Mesenchymal stem cell (in vitro differentiated cells and primary cell): ENCODE results near the gene SLC2A6.

Source experiments
- DNase-seq: peaks from one replicate; pipeline ENCODE4 v3.0.0-alpha.2; 2013
- H2AFZ ChIP-seq: one replicate; pipeline ENCODE4 v1.6.1; 2013; ENCODE audit warnings: low read depth, mild to moderate bottlenecking, control low read depth, inconsistent platforms, low read length, moderate library complexity
- H2AK5ac ChIP-seq: 2 replicates; pipeline ENCODE4 v1.6.1; 2013; ENCODE audit warnings: low read length, moderate library complexity, mild to moderate bottlenecking, inconsistent platforms; ENCODE audit not compliant: severe bottlenecking
- H2BK120ac ChIP-seq: one replicate; pipeline ENCODE4 v1.6.1; 2013; ENCODE audit warnings: low read depth, mild to moderate bottlenecking, inconsistent platforms, low read length, moderate library complexity
- H2BK12ac ChIP-seq, 2 experiments: one replicate each; pipeline ENCODE4 v1.6.1; 2013; ENCODE audit warnings: inconsistent platforms in 2 of 2, low read length in 2 of 2, mild to moderate bottlenecking in 2 of 2, moderate library complexity in 2 of 2, control low read depth in 1 of 2
- H2BK15ac ChIP-seq: one replicate; pipeline ENCODE4 v1.6.1; 2013; ENCODE audit warnings: mild to moderate bottlenecking, low read depth, inconsistent platforms; ENCODE audit not compliant: poor library complexity, severe bottlenecking
- H2BK5ac ChIP-seq: 2 replicates; pipeline ENCODE4 v1.6.1; 2013; ENCODE audit warnings: low read depth, mild to moderate bottlenecking, low read length, control low read depth, inconsistent platforms; ENCODE audit not compliant: poor library complexity, severe bottlenecking
- H3K14ac ChIP-seq, 2 experiments: one replicate each; pipeline ENCODE4 v1.6.1; 2013; ENCODE audit warnings: inconsistent platforms in 2 of 2, low read length in 2 of 2, control low read depth in 1 of 2, mild to moderate bottlenecking in 1 of 2, moderate library complexity in 1 of 2
- H3K18ac ChIP-seq, 2 experiments: one replicate each; pipeline ENCODE4 v1.6.1; 2013; ENCODE audit warnings: inconsistent platforms in 2 of 2, low read length in 2 of 2, control low read depth in 1 of 2, low read depth in 1 of 2, mild to moderate bottlenecking in 1 of 2
- H3K23ac ChIP-seq, 2 experiments: one replicate each; pipeline ENCODE4 v1.6.1; 2013; ENCODE audit warnings: inconsistent platforms in 2 of 2, low read length in 2 of 2, mild to moderate bottlenecking in 2 of 2, moderate library complexity in 2 of 2, control low read depth in 1 of 2
- H3K27ac ChIP-seq: 2 replicates; pipeline ENCODE4 v1.5.1; 2013; ENCODE audit warnings: mild to moderate bottlenecking, moderate library complexity, low read length, control low read depth, inconsistent platforms; ENCODE audit not compliant: poor library complexity, severe bottlenecking
- H3K27me3 ChIP-seq, 2 experiments: 2 replicates each; pipeline versions ENCODE4 v1.6.1 to v1.7.0; 2013; ENCODE audit warnings: low read length in 2 of 2, mild to moderate bottlenecking in 2 of 2, moderate library complexity in 2 of 2, control low read depth in 1 of 2, inconsistent platforms in 1 of 2; ENCODE audit not compliant: control insufficient read depth in 1 of 2, insufficient read depth in 1 of 2
- H3K36me3 ChIP-seq, 2 experiments: 2 replicates each; pipeline versions ENCODE4 v1.6.1 to v1.7.0; 2013; ENCODE audit warnings: low read length in 2 of 2, control low read depth in 1 of 2, inconsistent platforms in 1 of 2, low read depth in 1 of 2, mild to moderate bottlenecking in 1 of 2; ENCODE audit not compliant: insufficient read depth in 2 of 2, control insufficient read depth in 1 of 2
- H3K4ac ChIP-seq, 2 experiments: one replicate each; pipeline ENCODE4 v1.6.1; 2013; ENCODE audit warnings: inconsistent platforms in 2 of 2, low read length in 2 of 2, mild to moderate bottlenecking in 2 of 2, moderate library complexity in 2 of 2, control low read depth in 1 of 2, low read depth in 1 of 2
- H3K4me1 ChIP-seq: 2 replicates; pipeline ENCODE4 v1.6.1; 2013; ENCODE audit warnings: low read depth, low read length, control low read depth; ENCODE audit not compliant: control insufficient read depth, insufficient read depth
- H3K4me2 ChIP-seq: 2 replicates; pipeline ENCODE4 v1.6.1; 2013; ENCODE audit warnings: low read length, mild to moderate bottlenecking, inconsistent platforms; ENCODE audit not compliant: poor library complexity, severe bottlenecking
- H3K4me3 ChIP-seq, 2 experiments: 2 replicates each; pipeline versions ENCODE4 v1.5.1 to v1.7.0; 2013; ENCODE audit warnings: low read length in 2 of 2, mild to moderate bottlenecking in 2 of 2, control low read depth in 1 of 2, low read depth in 1 of 2; ENCODE audit not compliant: insufficient read depth in 1 of 2
- H3K79me1 ChIP-seq: replicated peaks from 2 replicates; pipeline ENCODE4 v1.6.1; 2013; ENCODE audit warnings: mild to moderate bottlenecking, control low read depth, low read length, inconsistent platforms; ENCODE audit not compliant: poor library complexity, severe bottlenecking
- H3K9ac ChIP-seq: 2 replicates; pipeline ENCODE4 v1.7.0; 2013; ENCODE audit warnings: mild to moderate bottlenecking, low read length, moderate library complexity
- H3K9me3 ChIP-seq: 2 replicates; pipeline ENCODE4 v1.7.0; 2013; ENCODE audit warnings: mild to moderate bottlenecking, low read length; ENCODE audit not compliant: control insufficient read depth
- H4K8ac ChIP-seq: one replicate; pipeline ENCODE4 v1.6.1; 2013; ENCODE audit warnings: inconsistent platforms, mild to moderate bottlenecking, low read length, moderate library complexity
- H4K91ac ChIP-seq: one replicate; pipeline ENCODE4 v1.6.1; 2013; ENCODE audit warnings: mild to moderate bottlenecking, low read length, inconsistent platforms
- WGBS: methylation state at CpG from one replicate; pipeline ENCODE4 v1.1.7; 2013; ENCODE audit warnings: mixed read lengths; 5-methylcytosine and 5-hydroxymethylcytosine counted together

Gene SLC2A6

GRCh38 chr9:133517711-133518110, 38.8 kb upstream of the SLC2A6 start:
- H3K27ac ChIP-seq, result no peak overlapping the region
- H3K27me3 ChIP-seq, result peaks cover 42 to 65% of the 10 kb centered on the region in 2 experiments
- no peaks in the 10 kb centered on the region for H3K79me1 ChIP-seq
- no peak overlapping the region for H2BK12ac ChIP-seq
- WGBS, result 80% methylated on average over 8 of the region's 8 CpGs
- no peak overlapping the region for H2AFZ ChIP-seq
- no peak overlapping the region for H3K18ac ChIP-seq
- H2BK15ac ChIP-seq, result no peak overlapping the region
- no peak overlapping the region for H3K9ac ChIP-seq
- H3K36me3 ChIP-seq, result no peaks in the 10 kb centered on the region
- no peak overlapping the region for H4K8ac ChIP-seq
- H3K14ac ChIP-seq, result peak overlapping the region in 1 of 2 experiments; percentile 81
- H3K4me3 ChIP-seq, result no peak overlapping the region
- no peak overlapping the region for H3K4me2 ChIP-seq
- H4K91ac ChIP-seq, result no peak overlapping the region
- no peak overlapping the region for H2BK120ac ChIP-seq
- H2BK5ac ChIP-seq, result no peak overlapping the region
- DNase-seq, result no peak
- no peak overlapping the region for H3K23ac ChIP-seq
- no peak overlapping the region for H2AK5ac ChIP-seq
- H3K4ac ChIP-seq, result no peak overlapping the region
- H3K4me1 ChIP-seq, result peaks cover 2% of the 10 kb centered on the region
- no peaks in the 10 kb centered on the region for H3K9me3 ChIP-seq

- Histone ChIP-seq H2BK120ac (no peak overlapping the region), H3K4me2 (no peak overlapping the region), H4K91ac (no peak overlapping the region), H3K18ac (no peak overlapping the region), H4K8ac (no peak overlapping the region), H3K9me3 (no peaks in the 10 kb centered on the region), H3K9ac (no peak overlapping the region), H3K14ac (no peak overlapping the region), H2AK5ac (no peak overlapping the region), H2AFZ (no peak overlapping the region), H2BK12ac (no peak overlapping the region), H3K79me1 (no peaks in the 10 kb centered on the region), H3K36me3 (no peaks in the 10 kb centered on the region), H2BK15ac (no peak overlapping the region), H2BK5ac (no peak overlapping the region), H3K4ac (no peak overlapping the region), H3K4me3 (no peak overlapping the region), H3K27me3 (peaks cover 40 to 62% of the 10 kb centered on the region in 2 experiments), H3K27ac (no peak overlapping the region), H3K23ac (no peak overlapping the region), H3K4me1 (peaks cover 4% of the 10 kb centered on the region)
- DNase-seq, result no peak
- WGBS, result 83% methylated on average over 9 of the region's 9 CpGs
Observed at GRCh38 chr9:133516961-133517350, 38.1 kb upstream of the SLC2A6 start.

DNA sequence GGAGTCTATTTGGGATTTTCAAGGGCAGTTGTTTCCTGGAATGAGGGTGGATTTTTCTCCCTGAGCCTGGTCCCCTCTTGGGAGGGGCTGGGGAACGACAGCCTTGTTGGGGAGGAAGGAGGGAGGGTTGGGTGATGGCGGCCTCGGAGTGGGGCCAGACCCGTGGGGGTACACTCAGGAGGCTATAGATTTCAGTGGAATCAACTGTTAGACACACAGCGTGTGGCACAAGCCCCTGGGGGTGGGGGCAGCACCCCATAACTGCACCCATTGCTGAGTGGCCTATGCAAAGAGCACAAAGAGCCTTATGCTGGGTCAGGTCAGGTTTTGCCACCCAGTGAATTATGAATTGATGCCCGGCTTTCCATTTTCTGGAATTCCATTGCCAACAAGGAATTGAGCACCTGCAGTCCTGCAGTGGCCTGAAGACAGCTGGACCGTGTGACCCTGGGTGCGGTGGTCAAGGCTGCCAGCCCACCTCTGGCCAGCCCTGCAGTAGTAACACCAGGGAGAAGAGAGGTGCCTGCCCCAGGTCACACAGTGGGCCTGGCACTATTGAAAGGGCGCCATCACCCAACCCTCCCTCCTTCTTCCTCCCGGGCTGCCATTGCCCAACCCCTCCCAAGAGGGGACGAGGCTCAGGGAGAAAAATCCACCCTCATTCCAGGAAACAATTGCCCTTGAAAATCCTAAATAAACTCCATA, 37.5 kb upstream of the SLC2A6 start:
- peaks cover 35 to 60% of the 10 kb centered on the region in 2 experiments for H3K27me3 ChIP-seq
- no peak overlapping the region for H3K18ac ChIP-seq
- H3K27ac ChIP-seq, result no peak overlapping the region
- no peak overlapping the region for H2BK120ac ChIP-seq
- no peak overlapping the region for H2AK5ac ChIP-seq
- H2AFZ ChIP-seq, result no peak overlapping the region
- H3K4me3 ChIP-seq, result no peak overlapping the region
- WGBS, result 90% methylated on average over 11 of the region's 11 CpGs
- no peak overlapping the region for H3K14ac ChIP-seq
- H3K9ac ChIP-seq, result no peak overlapping the region
- no peak overlapping the region for H2BK12ac ChIP-seq
- no peak overlapping the region for H3K23ac ChIP-seq
- DNase-seq, result no peak
- no peak overlapping the region for H2BK5ac ChIP-seq
- no peak overlapping the region for H3K4ac ChIP-seq
- peaks cover 4% of the 10 kb centered on the region for H3K4me1 ChIP-seq
- no peaks in the 10 kb centered on the region for H3K36me3 ChIP-seq
- H4K91ac ChIP-seq, result no peak overlapping the region
- H4K8ac ChIP-seq, result no peak overlapping the region
- H3K4me2 ChIP-seq, result no peak overlapping the region
- no peaks in the 10 kb centered on the region for H3K9me3 ChIP-seq
- no peak overlapping the region for H2BK15ac ChIP-seq
- H3K79me1 ChIP-seq, result no peaks in the 10 kb centered on the region

DNA sequence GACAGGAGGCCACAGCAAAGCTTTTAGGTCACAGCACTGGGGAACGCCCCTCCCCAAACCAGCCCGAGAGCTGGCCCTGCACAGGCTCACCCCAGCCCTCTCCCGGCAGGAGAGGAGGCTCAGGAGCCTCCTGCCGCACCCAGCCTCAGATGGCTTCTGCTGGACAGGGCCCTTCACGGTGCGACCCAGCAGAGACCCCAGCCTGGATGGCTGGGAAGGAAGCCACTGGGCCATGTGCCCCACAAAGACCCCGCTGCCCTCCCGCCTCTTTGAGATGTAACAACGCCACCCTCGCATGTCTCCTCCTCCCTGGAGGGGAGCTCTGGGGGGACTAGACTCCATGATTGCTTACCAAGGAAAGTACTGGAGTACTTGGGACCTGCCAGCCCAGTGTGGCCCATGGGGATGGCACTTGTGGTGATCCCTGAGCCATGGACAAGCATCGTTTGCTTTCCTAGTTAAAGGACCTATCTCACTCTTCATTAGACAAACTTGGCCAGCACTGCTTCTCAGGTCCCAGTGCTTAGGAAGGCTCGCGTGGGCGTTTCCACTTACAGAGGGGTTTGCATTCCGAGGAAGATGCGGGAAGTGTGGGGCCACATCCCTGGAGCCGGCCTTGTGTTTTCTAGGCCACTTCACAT, 36.8 kb upstream of the SLC2A6 start:
- H3K27ac ChIP-seq, result no peak overlapping the region
- no peak overlapping the region for H4K8ac ChIP-seq
- no peak overlapping the region for H3K4me2 ChIP-seq
- no peak overlapping the region for H3K14ac ChIP-seq
- H2AK5ac ChIP-seq, result no peak overlapping the region
- no peak overlapping the region for H3K4me3 ChIP-seq
- H2AFZ ChIP-seq, result no peak overlapping the region
- no peak overlapping the region for H2BK12ac ChIP-seq
- no peak overlapping the region for H3K9ac ChIP-seq
- H2BK120ac ChIP-seq, result no peak overlapping the region
- no peaks in the 10 kb centered on the region for H3K79me1 ChIP-seq
- DNase-seq, result no peak
- H3K23ac ChIP-seq, result no peak overlapping the region
- H3K36me3 ChIP-seq, result no peaks in the 10 kb centered on the region
- peaks cover 2% of the 10 kb centered on the region for H3K4me1 ChIP-seq
- H3K4ac ChIP-seq, result no peak overlapping the region
- WGBS, result 85% methylated on average over 17 of the region's 17 CpGs
- no peak overlapping the region for H4K91ac ChIP-seq
- no peak overlapping the region for H3K18ac ChIP-seq
- H2BK5ac ChIP-seq, result no peak overlapping the region
- H2BK15ac ChIP-seq, result peak overlapping the region; percentile 12
- no peaks in the 10 kb centered on the region for H3K9me3 ChIP-seq
- peaks cover 33 to 53% of the 10 kb centered on the region in 2 experiments for H3K27me3 ChIP-seq
